DMS79 (cell line): ENCODE data around the gene RPS27L.

ENCODE experiments used
- DNase-seq: peaks from one replicate; lab custom pipeline; 2025; lab: John Stamatoyannopoulos, UW

RPS27L gene

GRCh38 chr15:63188247-63188925, 31.1 kb upstream of the RPS27L start:
- DNase-seq = no peak

GRCh38 chr15:63187589-63188226, 30.4 kb upstream of the RPS27L start:
- no peak for DNase-seq

DNA sequence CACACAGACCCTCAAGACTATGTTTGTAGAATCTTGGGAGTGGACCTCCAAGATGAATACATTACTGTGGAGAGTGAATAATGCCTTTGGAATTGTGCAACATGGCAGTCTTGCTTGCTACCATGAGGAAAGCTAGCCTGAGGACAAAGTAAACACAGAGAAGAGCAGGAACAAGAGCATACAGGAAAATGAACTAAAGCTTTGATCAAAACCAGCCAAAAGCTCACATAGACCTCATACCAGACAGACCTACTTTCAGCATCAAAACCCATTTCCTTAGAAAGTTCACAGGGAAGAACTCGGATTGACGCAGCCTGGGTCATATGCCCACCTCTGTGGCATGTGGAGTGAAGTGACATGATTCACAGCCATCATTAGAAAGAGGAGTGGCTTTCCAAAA, 28.8 kb upstream of the RPS27L start:
- DNase-seq = no peak

- no peak for DNase-seq
Observed at GRCh38 chr15:63185206-63185605, 27.9 kb upstream of the RPS27L start.

GRCh38 chr15:63181648-63182047, 24.4 kb upstream of the RPS27L start:
- no peak for DNase-seq

DNA sequence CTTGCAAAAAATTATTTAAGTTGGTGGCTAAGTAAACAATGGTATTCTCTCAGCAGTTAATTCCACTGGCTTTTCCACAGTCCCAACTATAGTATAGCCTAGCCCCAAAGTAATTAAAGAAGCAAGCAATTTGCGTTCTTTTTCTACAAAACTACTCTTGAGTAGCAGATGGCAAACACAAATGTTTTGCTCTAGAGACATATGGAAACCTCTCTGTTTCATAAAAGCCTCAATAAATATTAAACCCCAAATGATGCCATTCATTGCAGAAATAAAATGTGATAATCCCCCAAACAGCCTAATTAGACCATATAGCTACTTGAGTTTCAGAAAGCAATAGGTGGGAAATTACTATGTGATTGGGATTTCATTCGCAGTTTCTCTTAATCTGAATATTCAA, 23.5 kb upstream of the RPS27L start:
- DNase-seq = no peak

DNA sequence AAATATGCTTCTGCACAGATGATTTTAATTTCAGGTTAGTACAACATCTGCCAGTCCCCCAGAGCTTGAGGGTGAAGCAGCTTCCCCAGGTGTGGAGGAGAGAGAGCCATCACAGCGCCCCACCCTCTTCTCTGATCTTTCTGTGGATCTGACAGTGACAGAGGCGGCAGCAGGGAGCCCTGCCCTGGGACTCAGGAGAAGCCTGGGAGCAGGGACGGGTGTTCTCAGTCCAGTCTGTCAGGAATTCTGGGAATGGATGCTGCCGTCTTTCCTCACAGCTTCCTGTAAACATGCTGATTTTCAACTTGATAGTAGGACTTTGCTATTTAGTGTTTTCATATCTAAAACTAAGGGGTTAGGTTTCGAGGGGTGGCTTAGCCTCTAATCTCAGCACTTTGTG, 20.8 kb upstream of the RPS27L start:
- no peak for DNase-seq

- DNase-seq = no peak
Observed at GRCh38 chr15:63176302-63176701, 19.0 kb upstream of the RPS27L start.

DNA sequence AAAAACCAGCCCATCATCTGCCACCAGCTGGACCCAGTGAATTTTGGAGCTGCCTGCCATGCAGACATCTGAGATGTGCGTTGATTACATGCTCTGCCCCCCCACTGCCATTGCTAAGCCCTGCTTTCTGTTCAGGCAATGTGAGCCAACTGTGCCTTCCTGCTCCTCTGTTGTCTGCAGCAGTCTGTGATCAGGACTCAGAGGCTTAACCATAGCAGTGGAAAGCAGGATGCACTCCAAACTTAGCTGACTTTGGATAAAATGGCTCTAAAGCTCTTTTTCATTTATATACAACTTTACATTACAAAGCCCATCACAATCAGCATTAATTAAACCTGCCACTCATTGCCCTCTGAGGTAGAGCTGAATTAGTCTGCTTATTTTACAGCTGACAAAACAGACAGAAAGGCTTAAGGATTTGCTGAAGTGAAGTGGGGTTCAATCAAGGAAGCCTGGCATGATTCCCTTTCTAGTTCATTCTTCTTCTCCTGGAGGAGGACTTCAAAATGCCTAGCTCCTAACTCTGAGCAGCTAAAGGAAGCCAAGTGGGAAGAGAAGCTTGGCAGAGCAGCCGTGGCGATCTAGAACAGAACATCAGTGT, 15.7 kb upstream of the RPS27L start:
- no peak for DNase-seq

DNA sequence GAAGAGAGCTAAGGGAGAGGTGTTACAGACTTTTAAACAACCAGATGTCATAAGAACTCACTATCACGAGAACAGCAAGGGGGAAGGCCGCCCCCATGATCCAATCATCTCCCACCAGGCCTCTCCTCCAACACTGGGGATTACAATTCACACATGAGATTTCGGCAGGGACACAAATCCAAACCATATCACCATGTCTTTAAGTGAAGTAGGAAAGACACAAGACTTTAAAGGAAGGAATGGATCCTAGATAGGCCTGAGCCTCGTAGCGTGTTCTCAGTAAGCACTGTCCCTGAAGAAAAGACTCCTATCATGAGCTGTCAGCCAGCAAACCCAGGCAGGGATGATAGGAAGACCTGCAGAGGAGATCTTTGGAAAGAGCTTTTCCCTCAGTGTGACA, 15.1 kb upstream of the RPS27L start:
- DNase-seq = no peak

DNA sequence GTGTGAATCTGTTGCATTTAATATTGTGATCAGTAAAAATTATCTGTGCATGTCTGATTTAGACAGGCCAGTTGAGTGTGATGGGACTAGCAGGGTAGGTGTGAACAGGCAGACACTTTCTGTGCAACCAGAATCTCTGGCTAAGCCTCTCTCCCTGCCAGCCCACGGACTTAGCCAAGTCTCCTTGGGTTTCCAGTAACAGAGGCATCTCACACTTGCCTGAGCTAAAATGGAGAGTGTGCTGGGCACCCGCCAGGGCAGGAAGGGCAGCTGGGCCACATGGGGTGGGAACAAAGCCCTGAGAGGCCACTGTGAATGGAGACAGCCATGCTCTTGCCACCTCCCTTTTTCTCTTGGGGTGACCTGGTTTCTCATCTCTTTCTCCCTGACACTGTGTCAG, 12.5 kb upstream of the RPS27L start:
- DNase-seq = no peak

DNA sequence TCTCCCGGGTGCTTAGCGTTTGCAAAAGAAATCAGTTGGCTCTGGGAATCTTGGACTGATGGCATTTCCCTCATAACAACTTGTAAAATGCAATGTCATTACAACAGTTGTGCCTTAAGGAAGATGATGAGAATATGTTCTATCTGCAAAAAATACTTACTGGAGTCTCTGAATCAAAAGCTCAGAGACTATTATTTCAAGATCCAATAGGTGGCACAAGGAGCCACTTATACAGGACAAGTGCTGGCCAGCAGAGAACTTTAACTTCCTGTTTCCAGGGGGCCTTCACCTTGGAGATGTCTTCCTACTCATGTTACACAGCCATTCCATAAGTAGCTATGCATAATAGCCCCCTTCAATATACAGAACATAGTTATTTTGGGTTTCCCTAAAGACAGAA, 8.9 kb upstream of the RPS27L start:
- no peak for DNase-seq

DNA sequence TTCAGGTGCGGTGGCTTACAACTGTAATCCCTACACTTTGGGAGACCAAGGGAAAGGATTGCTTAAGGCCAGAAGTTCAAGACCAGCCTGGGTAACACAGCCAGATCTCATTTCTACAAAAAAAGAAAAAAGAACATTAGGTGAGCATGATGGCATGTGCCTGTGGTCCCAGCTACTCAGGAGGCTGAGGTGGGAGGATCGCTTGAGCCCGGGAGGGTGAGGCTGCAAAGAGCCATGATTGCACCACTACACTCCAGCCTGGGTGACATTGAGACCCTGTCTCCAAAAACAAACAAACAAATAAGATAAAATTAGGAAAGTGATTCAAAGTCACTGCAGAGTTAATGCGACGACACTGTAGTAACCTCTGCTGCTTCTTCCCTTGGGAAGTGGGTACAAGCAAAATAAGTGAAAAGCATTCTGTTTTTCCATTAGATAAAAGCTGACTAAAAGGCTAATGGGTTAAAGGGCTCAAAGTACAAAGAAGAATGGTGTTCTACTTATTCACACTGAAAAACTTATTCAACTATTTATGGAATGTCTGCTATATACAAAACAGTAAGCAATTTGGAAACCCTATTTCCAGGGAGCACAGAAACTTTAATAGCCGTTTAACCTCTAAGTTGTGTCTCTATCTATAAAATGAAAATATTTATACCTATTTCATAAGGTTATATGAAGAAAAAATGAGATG, 8.0 kb upstream of the RPS27L start:
- no peak for DNase-seq

DNA sequence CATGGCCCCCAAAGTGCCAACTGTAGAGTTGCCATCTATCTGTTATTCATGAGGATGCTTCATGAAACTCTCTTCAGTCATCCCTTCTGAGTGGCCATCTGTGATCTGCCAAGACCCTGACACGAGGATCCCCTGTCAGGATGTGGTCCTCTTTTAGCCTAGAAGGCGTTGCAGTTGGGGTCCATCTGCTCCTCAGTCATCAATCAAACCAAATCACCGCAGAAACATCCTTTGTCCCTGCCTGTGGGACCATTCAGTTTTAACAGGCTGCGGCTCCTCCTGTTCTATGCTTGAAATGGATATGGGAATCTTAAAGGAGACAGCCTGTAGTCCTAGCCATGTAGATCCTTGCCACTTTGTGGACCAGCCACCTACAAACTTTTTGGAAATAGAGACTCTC, 5.9 kb upstream of the RPS27L start:
- DNase-seq = no peak

DNA sequence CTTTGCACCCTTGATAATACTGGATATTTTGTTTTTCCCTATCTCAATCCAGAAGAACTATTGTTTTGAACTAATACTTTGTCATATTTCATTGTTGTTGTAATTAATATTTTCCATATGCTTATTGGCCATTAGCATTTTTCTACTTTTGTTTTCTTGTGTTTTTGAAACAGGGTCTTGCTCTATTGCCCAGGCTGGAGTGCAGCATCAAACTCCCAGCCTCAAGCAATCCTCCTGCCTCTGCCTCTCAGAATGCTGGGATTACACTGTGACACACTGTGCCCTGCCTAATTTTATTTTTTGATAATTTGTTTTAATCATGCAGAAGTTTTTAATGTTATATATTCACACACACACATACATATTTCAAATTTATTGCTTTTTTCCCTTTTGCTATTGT, 3.4 kb upstream of the RPS27L start:
- DNase-seq = no peak

DNA sequence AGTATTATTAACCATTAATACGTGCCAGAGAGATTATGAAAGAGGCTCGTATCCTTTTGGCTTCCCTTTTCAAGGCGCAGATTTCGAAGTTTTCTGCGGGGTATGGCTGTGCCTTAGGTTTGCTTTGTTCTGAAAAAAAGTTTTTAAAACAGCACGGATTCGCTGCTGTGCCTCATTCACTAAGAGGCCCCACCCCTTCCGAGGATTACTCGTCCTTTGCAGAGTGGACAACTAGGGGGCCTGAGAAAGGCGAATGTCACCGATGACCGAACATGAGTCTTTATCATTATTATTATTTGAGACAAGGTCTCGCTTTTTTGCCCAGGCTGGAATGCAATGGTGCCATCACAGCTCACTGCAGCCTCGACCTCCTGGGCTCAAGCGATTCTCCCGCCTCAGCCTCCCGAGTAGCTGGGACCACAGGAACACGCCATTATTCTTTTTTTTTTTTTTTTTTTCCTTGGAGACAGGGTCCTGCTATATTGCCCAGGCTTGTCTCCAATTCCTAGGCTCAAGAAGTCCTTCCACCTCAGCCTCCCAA, 684 bp upstream of the RPS27L start:
- no peak for DNase-seq

- DNase-seq = no peak
Observed at GRCh38 chr15:63156755-63157117, 541 bp downstream of the RPS27L start.

- no peak for DNase-seq
Observed at GRCh38 chr15:63156086-63156710, 1.1 kb downstream of the RPS27L start.

DNA sequence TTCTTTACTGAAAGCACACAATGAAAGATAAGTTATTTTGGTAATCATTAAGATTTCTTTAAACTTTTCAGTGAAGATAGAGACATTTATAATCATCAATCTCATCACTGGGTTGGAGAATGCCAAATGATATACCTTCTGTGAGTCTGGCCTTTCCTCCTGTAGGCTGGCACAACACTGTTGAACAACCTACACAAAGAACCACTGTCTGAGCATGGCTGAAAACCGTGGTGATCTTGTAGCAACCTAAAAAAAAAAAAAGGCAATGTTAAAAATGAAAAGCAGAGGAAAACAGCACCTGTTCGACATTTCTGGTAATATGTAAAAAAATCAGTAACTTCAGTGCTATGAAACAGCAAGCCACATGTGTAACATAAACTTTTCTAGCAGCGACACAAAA, 1.8 kb downstream of the RPS27L start:
- no peak for DNase-seq

- no peak for DNase-seq
Observed at GRCh38 chr15:63151665-63152064, 5.6 kb downstream of the RPS27L start.

GRCh38 chr15:63146684-63147083, 10.6 kb downstream of the RPS27L start:
- DNase-seq = no peak

DNA sequence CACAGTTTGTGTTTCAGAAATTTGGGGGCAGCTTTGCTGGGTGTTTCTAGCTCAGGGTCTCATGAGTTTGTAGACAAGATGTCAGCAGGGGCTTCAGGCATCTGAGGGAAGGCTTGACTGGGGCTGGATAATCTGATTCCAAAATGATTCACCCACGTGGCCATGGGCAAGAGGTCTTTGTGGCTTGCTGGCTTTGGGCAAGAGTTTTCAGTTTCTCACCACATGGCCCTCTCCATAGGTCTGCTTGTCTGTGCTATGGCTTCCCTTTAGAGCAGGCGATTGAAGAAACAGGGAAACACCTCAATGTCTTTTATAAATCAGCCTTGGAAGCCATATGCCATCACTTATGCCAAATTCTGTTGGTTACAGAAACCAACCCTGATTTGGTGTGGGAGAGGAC, 11.9 kb downstream of the RPS27L start:
- DNase-seq = no peak
